CD4-positive, alpha-beta T cell treated with Interferon alpha-2 for 1 hour (primary cell): Measurements from ENCODE around the gene TAS2R7.
A peak's percentile ranks its signal among the peaks of the same experiment; 100 is the strongest.
"Not testable (repeated sequence)": the region's sequence is repeated elsewhere in the genome, so short reads cannot be mapped to it uniquely, and the experiment has no call there.

Experiments
- DNase-seq, 2 donors: peaks; one replicate each; pipeline ENCODE4 v3.0.0-alpha.2; 2020 to 2022

Gene TAS2R7, protein sequence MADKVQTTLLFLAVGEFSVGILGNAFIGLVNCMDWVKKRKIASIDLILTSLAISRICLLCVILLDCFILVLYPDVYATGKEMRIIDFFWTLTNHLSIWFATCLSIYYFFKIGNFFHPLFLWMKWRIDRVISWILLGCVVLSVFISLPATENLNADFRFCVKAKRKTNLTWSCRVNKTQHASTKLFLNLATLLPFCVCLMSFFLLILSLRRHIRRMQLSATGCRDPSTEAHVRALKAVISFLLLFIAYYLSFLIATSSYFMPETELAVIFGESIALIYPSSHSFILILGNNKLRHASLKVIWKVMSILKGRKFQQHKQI

DNA sequence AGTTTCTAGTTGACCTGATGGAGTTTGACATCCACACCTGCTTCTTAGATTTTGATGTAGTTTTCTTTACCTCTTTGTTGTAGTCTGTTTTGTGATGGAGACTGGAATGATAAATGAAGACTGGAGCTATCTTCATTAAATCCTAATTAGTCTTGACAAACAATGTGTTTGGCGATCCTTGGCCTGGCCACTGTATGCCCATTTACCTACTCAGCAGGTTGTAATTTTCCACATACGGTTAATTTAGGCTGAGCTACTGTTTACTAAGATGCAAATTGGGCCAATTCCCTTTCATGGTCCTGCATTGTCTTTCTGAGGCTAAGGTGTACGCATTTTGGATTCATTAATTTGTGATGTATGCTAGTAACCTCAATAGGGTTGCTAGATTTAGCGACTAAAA, at the start of gene TAS2R7:
Gene TAS2R7, minus strand, starts transcription at position 41 of the 400 bp plus-strand sequence. CDS start 57 bp downstream, outside the sequence.
- DNase-seq = no peak

DNA sequence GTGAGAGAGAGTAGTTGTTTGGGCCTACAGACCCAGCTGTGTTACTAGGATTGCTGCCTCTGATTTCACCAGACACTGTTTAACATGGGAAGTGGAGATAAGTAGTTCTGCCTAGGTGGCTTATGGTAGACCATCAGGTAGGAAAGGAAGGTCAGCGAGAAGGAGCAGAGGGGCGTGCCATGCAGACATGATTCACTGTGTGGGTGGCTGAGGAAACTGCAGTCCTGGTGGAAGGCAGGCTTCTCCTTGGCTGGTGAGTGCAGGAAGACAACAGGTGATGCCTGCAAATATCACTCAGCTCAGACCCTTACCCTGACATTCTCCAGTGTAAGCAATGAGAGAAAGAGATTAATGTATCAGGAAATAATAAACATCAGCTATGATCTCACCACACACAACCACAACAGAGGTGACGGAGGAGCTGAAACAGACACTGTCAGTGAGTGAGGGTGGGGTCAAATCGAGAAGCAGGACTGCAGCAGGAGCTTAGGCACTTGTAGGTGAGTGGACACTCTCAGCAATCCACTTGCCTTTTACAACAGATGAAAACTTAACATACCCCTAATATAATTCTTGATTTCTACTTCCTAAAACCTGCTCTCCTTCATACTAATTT, 48.9 kb upstream of the TAS2R7 start:
- DNase-seq = peak in 1 of 2 donors; percentile 3

GRCh38 chr12:10849425-10849878, 47.0 kb upstream of the TAS2R7 start, which contains the start of gene PRR4:
TSS of gene PRR4 (minus strand) at chr12:10849475. CDS start at chr12:10849437, 38 bp downstream.
- peak in 1 of 2 donors; percentile 50 for DNase-seq

GRCh38 chr12:10847744-10848143, 45.3 kb upstream of the TAS2R7 start:
- DNase-seq = no peak

GRCh38 chr12:10842862-10843261, 40.4 kb upstream of the TAS2R7 start:
- DNase-seq = no peak

- DNase-seq = no peak
These were observed 36.0 kb upstream of the TAS2R7 start for GRCh38 chr12:10838461-10838860.

DNA sequence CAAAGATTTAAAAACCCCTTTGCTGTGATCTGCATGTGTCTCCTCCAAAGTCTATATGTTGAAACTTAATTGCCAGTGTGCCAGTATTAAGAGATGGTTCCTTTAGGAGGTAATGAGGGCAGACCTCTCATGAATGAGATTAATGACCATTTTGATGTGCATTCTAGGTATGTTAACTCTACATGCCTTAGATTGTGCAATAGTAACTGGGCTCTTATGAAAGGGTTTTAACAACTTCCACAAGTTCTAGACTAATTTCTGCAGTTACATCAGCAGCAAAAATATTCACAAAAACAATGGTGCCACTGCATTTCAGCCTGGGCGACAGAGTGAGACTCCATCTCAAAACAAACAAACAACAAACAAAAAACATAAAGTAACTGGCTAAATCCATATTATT, 27.6 kb upstream of the TAS2R7 start:
- DNase-seq = no peak

DNA sequence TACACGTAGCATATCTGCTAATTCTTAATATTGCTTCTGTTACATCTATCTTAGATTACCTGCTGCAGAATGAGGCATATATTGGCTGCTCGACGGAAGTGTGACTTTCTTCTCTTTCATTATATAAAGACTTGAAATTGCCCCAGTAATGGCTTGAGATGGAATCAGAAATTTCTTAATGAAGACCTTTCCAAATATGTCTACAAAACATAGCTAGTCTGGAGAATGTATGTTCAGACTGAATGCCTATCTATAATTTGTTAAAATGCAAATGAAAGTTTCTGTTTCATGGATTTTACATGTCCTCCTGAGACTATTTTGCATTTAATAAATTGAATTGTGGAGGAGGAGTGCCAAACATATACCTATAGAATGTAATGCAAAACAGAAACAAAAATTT, 23.8 kb upstream of the TAS2R7 start, which contains the start of gene TAS2R10:
Gene TAS2R10, minus strand, starts transcription at position 101 of the 400 bp plus-strand sequence. Its CDS starts 89 bp downstream, at position 12.
- no peak for DNase-seq

- DNase-seq = no peak
These were observed 22.5 kb upstream of the TAS2R7 start for GRCh38 chr12:10824957-10825356.

- no peak for DNase-seq
These were observed 9.6 kb upstream of the TAS2R7 start for GRCh38 chr12:10811883-10812536.

GRCh38 chr12:10810068-10810467, 7.6 kb upstream of the TAS2R7 start, which contains the start of gene TAS2R9:
TSS of gene TAS2R9 (minus strand) at chr12:10810168. CDS start at chr12:10810075, 93 bp downstream.
- no peak for DNase-seq

DNA sequence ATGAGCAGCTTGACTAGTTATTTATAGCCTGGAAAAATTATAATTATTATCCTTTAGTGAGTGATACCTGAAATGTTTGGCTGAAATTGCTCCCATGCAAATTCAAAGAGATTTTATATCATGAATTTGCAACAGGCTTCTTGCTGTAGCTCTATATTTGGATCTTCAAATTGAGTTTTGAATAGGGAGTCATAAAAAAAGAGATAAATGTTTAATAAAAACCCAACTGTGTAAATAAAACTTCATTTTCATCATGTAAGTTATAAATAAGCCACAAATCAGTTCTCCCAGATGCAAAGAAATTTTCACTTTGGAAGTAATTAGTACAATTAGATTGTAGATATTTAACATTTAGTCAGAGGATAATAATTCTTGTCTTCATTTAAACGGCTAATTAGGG, 4.8 kb upstream of the TAS2R7 start, which contains the start of gene TAS2R8:
Gene TAS2R8, minus strand, starts transcription at position 101 of the 400 bp plus-strand sequence. CDS start 306 bp downstream, outside the sequence.
- DNase-seq = no peak

GRCh38 chr12:10801741-10802140, 686 bp downstream of the TAS2R7 start:
- no peak for DNase-seq

DNA sequence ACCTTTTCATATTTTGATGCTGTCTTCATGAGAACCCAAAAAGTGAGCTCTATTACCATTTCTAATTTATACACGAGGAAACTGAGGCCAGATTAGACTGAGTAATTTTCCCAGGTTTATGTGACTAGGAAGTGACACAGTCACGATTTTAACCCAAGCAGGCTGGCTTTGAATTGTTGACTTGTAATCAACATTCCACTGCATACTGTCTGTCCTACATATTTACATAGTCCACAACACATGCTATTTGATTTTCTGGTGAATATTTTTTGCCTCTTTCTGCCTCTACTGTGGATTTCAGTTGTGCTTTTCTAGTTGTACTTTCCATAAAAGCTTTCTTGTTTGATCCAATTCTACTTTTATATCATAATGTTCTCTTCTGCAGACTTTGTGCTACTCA, 8.2 kb downstream of the TAS2R7 start:
- DNase-seq = no peak

- DNase-seq = not testable (repeated sequence)
These were observed 10.7 kb downstream of the TAS2R7 start for GRCh38 chr12:10791769-10792168.

DNA sequence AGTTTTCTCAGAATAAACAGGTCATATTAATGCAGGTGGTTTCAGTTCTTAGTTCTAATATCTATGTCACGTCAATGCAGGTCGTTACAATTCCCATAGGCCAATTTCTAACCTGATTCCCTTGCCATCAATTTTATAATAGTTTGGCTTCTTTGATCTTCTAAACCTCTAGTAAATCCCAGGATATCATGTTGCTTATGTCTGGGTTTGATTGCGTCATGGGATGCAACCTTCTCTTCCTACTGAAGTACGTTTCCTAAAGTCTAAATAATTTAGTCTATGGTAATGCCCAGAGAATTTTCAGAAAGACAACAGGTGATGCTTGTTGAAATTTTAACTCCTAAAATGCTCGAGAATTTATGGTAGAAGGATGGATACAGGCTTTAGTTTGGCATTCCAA, 19.2 kb downstream of the TAS2R7 start:
- no peak for DNase-seq

DNA sequence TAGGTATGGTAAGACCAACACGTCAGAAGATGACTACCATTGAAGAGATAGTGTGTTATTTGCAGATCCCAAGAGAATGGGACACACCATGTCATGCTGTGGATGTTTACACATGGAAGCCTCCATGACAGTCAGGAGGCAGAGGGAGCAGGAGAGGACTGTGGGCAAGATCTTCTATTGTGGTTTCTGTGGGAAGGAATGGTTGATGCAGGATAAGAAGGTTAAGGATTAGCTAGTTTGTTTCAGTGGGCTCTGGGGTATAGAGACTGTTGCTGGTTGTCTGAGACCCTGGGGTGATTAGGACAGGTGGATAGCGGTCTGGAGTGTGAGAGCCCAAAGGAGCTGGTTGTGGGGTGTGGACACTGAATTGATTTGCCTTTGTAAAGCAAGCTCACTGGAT, 23.3 kb downstream of the TAS2R7 start:
- no peak for DNase-seq

DNA sequence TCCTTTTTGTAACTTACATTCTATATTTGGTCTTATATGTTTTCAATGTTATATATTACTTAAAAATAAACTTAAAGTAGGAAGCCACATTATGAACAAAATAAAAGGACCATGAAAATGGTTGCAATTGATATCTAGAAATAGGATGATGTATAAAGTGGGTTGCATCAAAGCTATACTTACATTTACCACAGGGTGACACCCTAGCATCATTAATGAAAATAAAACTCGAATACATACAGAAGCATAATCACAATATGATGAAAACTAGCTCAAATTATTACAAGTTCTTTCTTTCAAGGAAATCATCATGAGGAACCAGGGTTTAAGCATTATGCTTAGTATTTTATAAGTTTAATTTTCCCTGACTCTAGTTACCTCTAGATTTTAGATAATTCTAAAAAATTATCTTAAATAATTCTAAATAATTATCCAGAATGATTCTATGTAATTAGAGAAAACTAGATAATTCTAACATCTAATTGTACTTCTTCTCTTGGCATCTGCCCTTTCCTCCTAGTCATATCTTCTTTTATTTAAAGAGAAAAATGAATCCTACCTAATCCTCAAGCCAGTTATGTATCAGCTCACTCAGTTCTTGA, 31.2 kb downstream of the TAS2R7 start:
- DNase-seq = peak in 1 of 2 donors; percentile 64

DNA sequence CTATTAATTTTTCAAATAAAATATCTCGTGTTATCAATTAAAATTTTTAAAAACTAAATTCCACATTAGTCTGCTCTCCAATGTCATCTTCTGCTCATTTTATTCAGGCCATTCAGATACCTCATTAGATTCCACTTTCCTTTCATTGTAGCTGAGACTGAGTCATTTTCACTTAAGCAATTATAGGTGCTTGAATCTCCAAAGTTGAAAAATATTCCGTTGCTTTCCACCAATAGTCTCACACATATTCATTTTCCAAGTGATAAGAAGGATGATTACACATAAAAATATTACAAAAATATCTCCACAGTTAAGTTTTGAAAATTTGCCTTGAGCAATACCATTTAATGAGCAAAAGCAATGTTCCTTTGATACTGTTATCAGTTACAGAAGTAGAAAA, 42.8 kb downstream of the TAS2R7 start:
- no peak for DNase-seq

DNA sequence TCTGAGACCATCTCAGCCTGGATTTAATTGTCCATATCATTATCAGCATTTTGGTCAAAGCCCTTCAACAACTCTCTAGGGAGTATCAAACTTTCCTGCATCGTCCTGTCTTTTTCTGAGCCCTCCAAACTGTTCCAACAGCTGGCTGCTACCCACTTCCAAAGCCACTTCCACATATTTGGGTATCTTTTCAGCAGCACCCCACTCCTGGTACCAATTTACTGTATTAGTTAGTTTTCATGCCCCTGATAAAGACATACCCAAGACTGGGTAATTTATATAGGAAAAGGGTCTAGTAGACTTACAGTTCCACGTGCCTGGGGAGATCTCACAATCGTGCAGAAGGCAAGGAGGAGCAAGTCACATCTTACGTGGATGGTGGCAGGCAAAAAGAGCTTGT, 46.2 kb downstream of the TAS2R7 start:
- no peak for DNase-seq

DNA sequence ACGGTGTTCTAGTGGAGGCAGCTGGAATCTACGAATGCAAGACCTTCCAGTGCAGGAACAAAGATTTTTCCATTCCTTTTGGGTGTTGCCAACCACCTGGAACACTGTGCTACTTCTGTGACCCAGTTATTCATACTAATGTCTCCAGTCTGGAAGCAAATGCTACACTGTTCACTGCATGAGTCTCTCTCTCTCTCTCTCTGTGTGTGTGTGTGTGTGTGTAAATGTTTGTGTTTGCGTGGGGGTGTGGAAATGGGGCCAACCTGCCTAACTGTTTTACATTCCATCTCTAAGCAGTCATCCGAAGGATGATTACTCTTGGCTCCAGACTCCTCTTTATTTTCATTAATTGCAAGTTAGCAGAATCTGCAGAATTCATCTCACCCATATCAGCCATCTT, 49.4 kb downstream of the TAS2R7 start:
- DNase-seq = no peak
